Panc1 (cell line): Measurements from ENCODE around the gene DAO. TPM values are rescaled to one million over a fixed set of nuclear protein-coding genes. Genes with fewer than 3 reads are reported as not detected.

Experiments
- ATAC-seq: fragments of 200-7000 bp; cut with Tn5 transposase; 2 replicates; pipeline ENCODE4 v1.9.1; 2020; ENCODE audit warnings: mild to moderate bottlenecking, moderate library complexity
- BruUV-seq: library from RNA; stranded (reverse); fragments of 400-500 nt; replicated peaks from 2 replicates; lab custom pipeline; 2021; lab: Mats Ljungman, UMichigan
- CTCF ChIA-PET: fragments of 300-600 bp; sonication (Branson Sonifier 250); formaldehyde crosslinking; loops from one replicate; lab custom pipeline; 2022; ENCODE audit warnings: antibody characterized with exemption; lab: Charles Lee
- POLR2A ChIA-PET: fragments of 300-600 bp; sonication (Branson Sonifier 250); formaldehyde crosslinking; loops from one replicate; lab custom pipeline; 2022; ENCODE audit warnings: antibody characterized with exemption; lab: Charles Lee
- DNase-seq: peaks from one replicate; pipeline ENCODE4 v3.0.0-alpha.2; 2010; ENCODE audit warnings: low read depth, low spot score
- H3K27ac ChIP-seq: 2 replicates; pipeline ENCODE4 v1.5.1; 2011; ENCODE audit warnings: mild to moderate bottlenecking, low read length, inconsistent platforms
- H3K27me3 ChIP-seq: fragments of 200-500 bp; sonication (Bioruptor generic); 2 replicates; pipeline ENCODE4 v1.6.0; 2014; ENCODE audit warnings: low read length, inconsistent platforms; ENCODE audit not compliant: control insufficient read depth, insufficient read depth
- H3K36me3 ChIP-seq: fragments of 200-500 bp; sonication (Bioruptor generic); 2 replicates; pipeline ENCODE4 v1.5.1; 2014; ENCODE audit warnings: inconsistent platforms, mild to moderate bottlenecking, low read length, moderate library complexity; ENCODE audit not compliant: control insufficient read depth, insufficient read depth
- H3K4me1 ChIP-seq: 2 replicates; pipeline ENCODE4 v1.5.1; 2011; ENCODE audit warnings: inconsistent platforms, mild to moderate bottlenecking, low read length, moderate library complexity; ENCODE audit not compliant: control insufficient read depth, insufficient read depth
- H3K4me3 ChIP-seq, 2 experiments: 2 replicates each; pipeline ENCODE4 v1.5.1; 2011 to 2012; ENCODE audit warnings: low read depth in 2 of 2, low read length in 2 of 2, mild to moderate bottlenecking in 2 of 2, inconsistent platforms in 1 of 2, moderate library complexity in 1 of 2
- H3K9me3 ChIP-seq: fragments of 200-500 bp; sonication (Bioruptor generic); 2 replicates; pipeline ENCODE4 v1.5.1; 2014; ENCODE audit warnings: low read depth, mild to moderate bottlenecking, inconsistent platforms, low read length, moderate library complexity; ENCODE audit not compliant: control insufficient read depth, insufficient read depth
- CTCF ChIP-seq: fragments of 450-650 bp; IDR thresholded peaks from 2 replicates; pipeline ENCODE4 v1.5.1; 2017; ENCODE audit warnings: mild to moderate bottlenecking
- POLR2AphosphoS5 ChIP-seq: IDR thresholded peaks from 2 replicates; pipeline ENCODE4 v1.6.1; 2012; ENCODE audit warnings: mild to moderate bottlenecking, low read depth, low read length, moderate library complexity
- SIN3A ChIP-seq: IDR thresholded peaks from 2 replicates; pipeline ENCODE4 v1.6.1; 2012; ENCODE audit warnings: low read depth, mild to moderate bottlenecking, low read length, moderate library complexity, borderline replicate concordance; ENCODE audit not compliant: insufficient read depth
- TCF7L2 ChIP-seq: IDR thresholded peaks from 2 replicates; pipeline ENCODE4 v1.6.1; 2011; ENCODE audit warnings: mild to moderate bottlenecking, low read depth, low read length, inconsistent platforms
- in situ Hi-C: cut with HindIII; loops from 2 replicates; pipeline ENCODE4 v1.10.0; 2016; ENCODE audit warnings: low sequenced_read_pairs, low pct_unique_long_range_greater_than_20kb
- intact Hi-C: fragments of 100-400 bp; cut with micrococcal nuclease; formaldehyde crosslinking; loops from one replicate; pipeline ENCODE4 v1.10.0; 2022; ENCODE audit not compliant: unreplicated experiment
- total RNA-seq: library from RNA; stranded (reverse); gene quantifications from one replicate; pipeline ENCODE4 v1.2.1, GENCODE V29; 2021; ENCODE audit not compliant: unreplicated experiment
- TF ChIP-seq, protein P1 (sequence below), 2 experiments: IDR thresholded peaks; 2 replicates each; pipeline ENCODE4 v1.6.1; 2011 to 2012; ENCODE audit warnings: low read depth in 2 of 2, control low read depth in 1 of 2, low read length in 1 of 2, mild to moderate bottlenecking in 1 of 2, moderate library complexity in 1 of 2; ENCODE audit not compliant: insufficient read depth in 1 of 2

Gene DAO
- total RNA-seq, 1 experiment from 2014 or later: not detected

GRCh38 chr12:108838194-108839017, 41.5 kb upstream of the DAO start:
- in situ Hi-C loops (no loop called here), intact Hi-C loops (no loop called here)
- peaks cover 7% of the 10 kb centered on the region; the same call in 1 of the 2 replicates for H3K36me3 ChIP-seq
- CTCF ChIA-PET: interaction anchor here (0.5 to 0.6 kb wide), 2 partner anchors 12 to 15 kb away, joined by 3 to 4 read pairs; no protein-coding TSS in a partner anchor
- DNase-seq (peak; percentile 95), ATAC-seq (peak; percentile 93)
- TF ChIP-seq POLR2AphosphoS5 (peak; percentile 89), CTCF (no peak), TCF7L2 (0 out of 2 replicates have a peak, but pooled peaks have one; percentile 59), SIN3A (no peak)
- TF ChIP-seq, protein P1, sequence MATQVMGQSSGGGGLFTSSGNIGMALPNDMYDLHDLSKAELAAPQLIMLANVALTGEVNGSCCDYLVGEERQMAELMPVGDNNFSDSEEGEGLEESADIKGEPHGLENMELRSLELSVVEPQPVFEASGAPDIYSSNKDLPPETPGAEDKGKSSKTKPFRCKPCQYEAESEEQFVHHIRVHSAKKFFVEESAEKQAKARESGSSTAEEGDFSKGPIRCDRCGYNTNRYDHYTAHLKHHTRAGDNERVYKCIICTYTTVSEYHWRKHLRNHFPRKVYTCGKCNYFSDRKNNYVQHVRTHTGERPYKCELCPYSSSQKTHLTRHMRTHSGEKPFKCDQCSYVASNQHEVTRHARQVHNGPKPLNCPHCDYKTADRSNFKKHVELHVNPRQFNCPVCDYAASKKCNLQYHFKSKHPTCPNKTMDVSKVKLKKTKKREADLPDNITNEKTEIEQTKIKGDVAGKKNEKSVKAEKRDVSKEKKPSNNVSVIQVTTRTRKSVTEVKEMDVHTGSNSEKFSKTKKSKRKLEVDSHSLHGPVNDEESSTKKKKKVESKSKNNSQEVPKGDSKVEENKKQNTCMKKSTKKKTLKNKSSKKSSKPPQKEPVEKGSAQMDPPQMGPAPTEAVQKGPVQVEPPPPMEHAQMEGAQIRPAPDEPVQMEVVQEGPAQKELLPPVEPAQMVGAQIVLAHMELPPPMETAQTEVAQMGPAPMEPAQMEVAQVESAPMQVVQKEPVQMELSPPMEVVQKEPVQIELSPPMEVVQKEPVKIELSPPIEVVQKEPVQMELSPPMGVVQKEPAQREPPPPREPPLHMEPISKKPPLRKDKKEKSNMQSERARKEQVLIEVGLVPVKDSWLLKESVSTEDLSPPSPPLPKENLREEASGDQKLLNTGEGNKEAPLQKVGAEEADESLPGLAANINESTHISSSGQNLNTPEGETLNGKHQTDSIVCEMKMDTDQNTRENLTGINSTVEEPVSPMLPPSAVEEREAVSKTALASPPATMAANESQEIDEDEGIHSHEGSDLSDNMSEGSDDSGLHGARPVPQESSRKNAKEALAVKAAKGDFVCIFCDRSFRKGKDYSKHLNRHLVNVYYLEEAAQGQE (IDR thresholded peaks at IDR 0.05; ENCODE audit: insufficient read depth in 1 of 2, low read depth in 2 of 2, low read length in 1 of 2): no peak
- no TSS peak for BruUV-seq
- H3K4me1 ChIP-seq: peaks cover 92% of the 10 kb centered on the region
- peak overlapping the region; percentile 100 for H3K27ac ChIP-seq
- peak overlapping the region in 1 of 2 experiments; percentile 31; a peak in 1 of 4 replicates for H3K4me3 ChIP-seq
- H3K27me3 ChIP-seq: no peaks in the 10 kb centered on the region
- no peaks in the 10 kb centered on the region for H3K9me3 ChIP-seq
- POLR2A ChIA-PET: interaction anchor here (0.9 to 1.2 kb wide), 3 partner anchors 13 to 19 kb away, joined by 3 to 6 read pairs (median 5); partner anchors contain the start of gene SSH1

DNA sequence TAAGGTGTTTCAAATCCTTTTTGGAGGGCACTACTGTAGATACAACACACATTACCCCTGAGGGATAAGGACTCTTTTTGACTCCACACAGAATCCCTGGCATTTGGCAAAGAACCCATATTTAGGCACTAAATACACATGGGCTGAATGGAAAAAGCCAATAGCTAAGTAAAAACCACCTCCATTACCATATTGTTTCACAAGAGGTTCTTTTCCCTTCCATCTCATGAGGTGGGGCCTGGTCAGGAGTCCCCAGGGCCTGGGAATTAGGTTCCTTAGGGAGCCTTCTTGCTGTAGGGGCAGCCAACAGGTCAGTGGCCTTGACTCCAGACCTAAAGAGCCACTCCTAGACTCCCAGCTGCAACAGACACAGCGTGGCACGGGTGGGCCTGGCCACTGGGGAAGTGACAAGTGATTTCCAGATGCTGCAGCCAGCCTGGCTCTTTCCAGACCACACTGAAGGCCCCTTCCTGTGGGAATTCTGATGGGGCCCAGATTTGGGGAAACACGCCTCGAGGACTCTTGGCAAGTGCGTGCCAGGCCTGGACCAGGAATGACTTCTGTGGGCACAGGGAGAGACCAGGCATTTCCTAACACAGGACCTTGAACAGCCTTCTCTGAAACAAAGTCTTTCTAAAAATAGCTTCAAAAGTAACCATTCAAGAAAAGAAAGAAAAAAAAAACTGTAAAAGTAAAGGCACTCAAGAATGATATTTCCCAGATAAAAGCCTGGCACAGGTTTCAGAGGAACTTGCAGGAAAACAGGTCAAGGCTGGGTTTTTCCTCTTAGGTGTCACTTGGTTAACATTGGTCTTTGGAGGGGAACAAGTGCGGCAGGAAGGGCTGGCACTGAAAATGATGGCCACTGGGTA, 40.6 kb upstream of the DAO start:
- no peak for DNase-seq
- peak overlapping the region; percentile 100 for H3K27ac ChIP-seq
- in situ Hi-C loops: no loop called here
- TF ChIP-seq, protein P1 (IDR thresholded peaks at IDR 0.05; ENCODE audit: insufficient read depth in 1 of 2, low read depth in 2 of 2, low read length in 1 of 2): no peak
- no peak for TF ChIP-seq SIN3A
- TF ChIP-seq CTCF: no peak
- TF ChIP-seq POLR2AphosphoS5: no peak
- no peak for TF ChIP-seq TCF7L2
- H3K9me3 ChIP-seq: no peaks in the 10 kb centered on the region
- ATAC-seq: no peak; the same call in 1 of the 2 replicates
- H3K36me3 ChIP-seq: peaks cover 7% of the 10 kb centered on the region; the same call in 1 of the 2 replicates
- TSS peak; percentile 100 for BruUV-seq
- H3K4me3 ChIP-seq: no peak overlapping the region
- intact Hi-C loops: no loop called here
- no peaks in the 10 kb centered on the region for H3K27me3 ChIP-seq
- ChIA-PET POLR2A (interaction anchor here (0.6 to 0.9 kb wide), 2 partner anchors 13 to 23 kb away, joined by 5 to 6 read pairs; no protein-coding TSS in a partner anchor), CTCF (interaction anchor here (0.6 kb wide), 1 partner anchor 254 kb away, joined by 3 read pairs; the partner anchor contains the start of gene ALKBH2)
- peaks cover 86% of the 10 kb centered on the region for H3K4me1 ChIP-seq
